Upper lobe of left lung (tissue), 6 donors: ENCODE data around the gene COBLL1. TPM values are rescaled to one million over a fixed set of nuclear protein-coding genes. Genes with fewer than 3 reads are reported as not detected.

ENCODE experiments used
- ATAC-seq, 2 donors: fragments of 200-7000 bp; cut with Tn5 transposase; one replicate each; pipeline ENCODE4 v1.9.1; 2022; ENCODE audit warnings: mild to moderate bottlenecking in 2 of 2, moderate library complexity in 2 of 2; ENCODE audit not compliant: low FRiP score in 2 of 2
- DNase-seq, 2 donors: peaks; one replicate each; pipeline ENCODE4 v3.0.0-alpha.2; 2019 to 2020
- H3K27ac ChIP-seq, 4 donors: fragments of 200-600 bp; sonication (generic); one replicate each; pipeline ENCODE4 v1.5.1; 2016 to 2019
- H3K27me3 ChIP-seq, 4 donors: fragments of 200-600 bp; sonication (generic); one replicate each; pipeline ENCODE4 v1.5.1; 2017 to 2019
- H3K36me3 ChIP-seq, 4 donors: fragments of 200-600 bp; sonication (generic); one replicate each; pipeline ENCODE4 v1.5.1; 2016 to 2019
- H3K4me1 ChIP-seq, 4 donors: fragments of 200-600 bp; sonication (generic); one replicate each; pipeline ENCODE4 v1.5.1; 2018 to 2019
- H3K4me3 ChIP-seq, 4 donors: fragments of 200-600 bp; sonication (generic); one replicate each; pipeline ENCODE4 v1.5.1; 2017 to 2019; ENCODE audit warnings: mild to moderate bottlenecking in 2 of 4, moderate library complexity in 1 of 4
- H3K9me3 ChIP-seq, 4 donors: fragments of 200-600 bp; sonication (generic); one replicate each; pipeline ENCODE4 v1.5.1; 2018 to 2019
- EP300 ChIP-seq, 4 donors: sonication (generic); formaldehyde crosslinking; IDR thresholded peaks; one replicate each; pipeline ENCODE4 v1.5.1; 2017; ENCODE audit warnings: antibody characterized with exemption in 4 of 4, control low read depth in 2 of 4
- POLR2A ChIP-seq, 4 donors: fragments of 450-650 bp; IDR thresholded peaks; one replicate each; pipeline ENCODE4 v1.5.1; 2016 to 2017; ENCODE audit warnings: antibody characterized with exemption in 4 of 4, mild to moderate bottlenecking in 2 of 4
- POLR2AphosphoS5 ChIP-seq, 2 donors: sonication (generic); formaldehyde crosslinking; IDR thresholded peaks; one replicate each; pipeline ENCODE4 v1.5.1; 2017; ENCODE audit warnings: antibody characterized with exemption in 2 of 2
- WGBS, 2 donors: methylation state at CpG; one replicate each; pipeline ENCODE4 v1.1.5; 2017 to 2018; 5-methylcytosine and 5-hydroxymethylcytosine counted together
- total RNA-seq, 6 donors: library from RNA; depleted of rRNA in 4 of 6; stranded (reverse); fragments of >200 nt in 4 of 6; gene quantifications; one replicate each; pipeline versions ENCODE4 v1.1.0 to v1.2.1, GENCODE V29; 2016 to 2021
- TF ChIP-seq, protein P1 (sequence below), 6 experiments: fragments of 450-650 bp in 4 of 6; fragments of 200-600 bp in 2 of 6; sonication (generic) in 2 of 6; IDR thresholded peaks; one replicate each; pipeline ENCODE4 v1.5.1; 2016 to 2019; ENCODE audit warnings: antibody characterized with exemption in 6 of 6
- donor health status: DM: no; HTN: no; CAD: no; lungs with moderate emphysema.
- donor health status: DM: no; HTN: yes; CAD: no; lungs with severe emphysema.

The COBLL1 gene
- total RNA-seq, 6 donors from 2014 or later, result 64.3 to 128 (median 90.1) TPM

GRCh38 chr2:164705412-164706167 lies 136.0 kb downstream of the COBLL1 start:
- no peak overlapping the region for H3K27ac ChIP-seq
- H3K4me1 ChIP-seq, result peaks cover 0 to under 1% (median 0%) of the 10 kb centered on the region in 4 donors
- H3K9me3 ChIP-seq, result no peaks in the 10 kb centered on the region
- no peak for DNase-seq
- ATAC-seq, result no peak
- peaks cover 0 to 16% (median 3%) of the 10 kb centered on the region in 4 donors for H3K36me3 ChIP-seq
- H3K27me3 ChIP-seq, result no peaks in the 10 kb centered on the region
- no peak overlapping the region for H3K4me3 ChIP-seq
- TF ChIP-seq EP300 (IDR thresholded peaks at IDR 0.05), result no peak
- no peak for TF ChIP-seq POLR2A (IDR thresholded peaks at IDR 0.05)
- no peak for TF ChIP-seq POLR2AphosphoS5 (IDR thresholded peaks at IDR 0.05)
- TF ChIP-seq, protein P1, sequence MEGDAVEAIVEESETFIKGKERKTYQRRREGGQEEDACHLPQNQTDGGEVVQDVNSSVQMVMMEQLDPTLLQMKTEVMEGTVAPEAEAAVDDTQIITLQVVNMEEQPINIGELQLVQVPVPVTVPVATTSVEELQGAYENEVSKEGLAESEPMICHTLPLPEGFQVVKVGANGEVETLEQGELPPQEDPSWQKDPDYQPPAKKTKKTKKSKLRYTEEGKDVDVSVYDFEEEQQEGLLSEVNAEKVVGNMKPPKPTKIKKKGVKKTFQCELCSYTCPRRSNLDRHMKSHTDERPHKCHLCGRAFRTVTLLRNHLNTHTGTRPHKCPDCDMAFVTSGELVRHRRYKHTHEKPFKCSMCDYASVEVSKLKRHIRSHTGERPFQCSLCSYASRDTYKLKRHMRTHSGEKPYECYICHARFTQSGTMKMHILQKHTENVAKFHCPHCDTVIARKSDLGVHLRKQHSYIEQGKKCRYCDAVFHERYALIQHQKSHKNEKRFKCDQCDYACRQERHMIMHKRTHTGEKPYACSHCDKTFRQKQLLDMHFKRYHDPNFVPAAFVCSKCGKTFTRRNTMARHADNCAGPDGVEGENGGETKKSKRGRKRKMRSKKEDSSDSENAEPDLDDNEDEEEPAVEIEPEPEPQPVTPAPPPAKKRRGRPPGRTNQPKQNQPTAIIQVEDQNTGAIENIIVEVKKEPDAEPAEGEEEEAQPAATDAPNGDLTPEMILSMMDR (IDR thresholded peaks at IDR 0.05), result no peak
- 86 to 87% methylated on average over 12 of the region's 12 CpGs for WGBS, 2 donors

DNA sequence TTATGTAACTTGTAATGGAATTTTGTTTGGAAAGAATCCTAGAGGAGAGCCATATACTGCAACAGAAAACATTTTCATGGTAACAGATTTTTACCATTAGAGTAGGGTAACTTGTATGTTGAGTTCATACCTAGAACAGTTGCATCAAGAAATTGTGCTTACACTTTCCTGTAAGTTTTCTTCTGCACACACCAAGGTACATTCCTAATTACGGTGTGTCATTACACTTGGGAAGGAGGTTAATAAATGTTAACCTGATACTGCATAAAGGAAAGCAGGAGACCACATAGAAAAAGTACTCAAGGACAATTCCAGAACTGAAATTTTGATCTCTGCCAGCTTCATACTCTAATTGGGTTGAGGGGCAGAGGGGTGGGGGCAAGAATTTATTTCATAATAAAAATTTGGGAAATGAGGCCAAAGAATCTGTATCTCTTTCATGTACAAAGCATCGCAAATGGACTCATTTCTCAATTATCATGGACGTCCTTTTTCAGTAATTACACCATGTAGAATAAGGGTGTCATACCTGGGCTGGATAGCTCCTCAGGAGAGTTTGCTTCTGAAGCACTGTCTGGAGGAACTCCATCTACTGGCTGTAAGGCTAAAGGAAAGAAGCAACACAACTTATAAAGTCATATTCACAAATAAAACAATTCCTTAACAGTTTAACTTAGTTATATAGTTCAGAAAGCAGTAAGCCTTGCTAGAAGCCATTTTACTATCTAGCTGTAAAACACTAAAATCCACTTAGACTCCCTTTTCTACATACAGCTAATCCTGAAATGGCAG lies 137.5 kb downstream of the COBLL1 start:
- WGBS, 2 donors, result 70 to 80% methylated on average over 3 of the region's 3 CpGs
- Histone ChIP-seq H3K27me3 (no peaks in the 10 kb centered on the region), H3K27ac (no peak overlapping the region), H3K36me3 (peaks cover 0 to 25% (median 3%) of the 10 kb centered on the region in 4 donors), H3K4me1 (no peaks in the 10 kb centered on the region), H3K9me3 (no peaks in the 10 kb centered on the region), H3K4me3 (no peak overlapping the region)
- no peak for DNase-seq
- TF ChIP-seq POLR2AphosphoS5 (IDR thresholded peaks at IDR 0.05) (no peak), EP300 (IDR thresholded peaks at IDR 0.05) (no peak), POLR2A (IDR thresholded peaks at IDR 0.05) (no peak)
- TF ChIP-seq, protein P1 (IDR thresholded peaks at IDR 0.05), result no peak
- ATAC-seq, result peak in 1 of 2 donors; percentile 34

DNA sequence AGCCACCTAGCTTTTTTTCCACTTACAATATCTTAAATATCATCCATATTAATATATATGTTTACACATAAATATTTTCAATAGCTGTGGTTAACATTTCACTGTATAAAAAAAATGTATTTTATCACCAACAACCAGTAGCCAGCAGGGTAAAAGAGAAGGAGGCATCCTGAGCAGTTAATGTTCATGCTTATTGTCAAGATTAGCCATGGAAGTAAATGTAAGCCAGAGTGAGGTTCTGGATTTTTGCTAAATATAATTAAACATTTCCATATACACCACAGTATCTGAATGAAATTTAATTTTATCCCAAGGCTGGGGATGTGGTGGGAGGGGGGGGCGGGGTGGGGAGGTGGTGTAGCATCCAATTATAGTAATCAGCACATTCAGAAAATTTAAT lies 140.1 kb downstream of the COBLL1 start:
- Histone ChIP-seq H3K9me3 (no peaks in the 10 kb centered on the region), H3K4me1 (peaks cover 0 to 4% (median 0%) of the 10 kb centered on the region in 4 donors), H3K4me3 (no peak overlapping the region), H3K27me3 (no peaks in the 10 kb centered on the region), H3K36me3 (peaks cover 0 to 31% (median 3%) of the 10 kb centered on the region in 4 donors), H3K27ac (no peak overlapping the region)
- ATAC-seq, result no peak
- TF ChIP-seq EP300 (IDR thresholded peaks at IDR 0.05), result no peak
- TF ChIP-seq POLR2A (IDR thresholded peaks at IDR 0.05), result no peak
- TF ChIP-seq, protein P1 (IDR thresholded peaks at IDR 0.05), result no peak
- no peak for TF ChIP-seq POLR2AphosphoS5 (IDR thresholded peaks at IDR 0.05)
- 83 to 84% methylated on average over 1 of the region's 1 CpG for WGBS, 2 donors
- no peak for DNase-seq

DNA sequence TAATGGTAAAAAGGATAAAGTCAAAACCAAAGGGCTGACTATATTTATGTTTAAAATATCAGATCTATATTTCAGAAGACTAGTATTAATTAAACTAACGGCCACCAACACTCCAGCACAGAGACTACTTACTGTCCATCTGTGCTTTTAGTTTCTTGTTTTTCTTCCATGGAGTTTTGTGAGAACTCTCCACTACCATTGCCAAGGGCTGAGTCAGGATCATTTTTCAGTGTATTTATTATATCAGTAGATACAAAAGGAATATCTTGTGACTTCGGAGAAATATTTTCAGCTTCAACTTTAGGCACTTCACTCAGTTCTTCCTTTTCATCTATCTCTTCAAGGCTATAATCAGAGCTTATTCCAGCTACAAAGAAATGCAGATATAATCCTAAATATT lies 141.2 kb downstream of the COBLL1 start:
- Histone ChIP-seq H3K27ac (no peak overlapping the region), H3K4me3 (no peak overlapping the region), H3K27me3 (no peaks in the 10 kb centered on the region), H3K36me3 (peaks cover under 1 to 35% (median 4%) of the 10 kb centered on the region in 4 donors), H3K4me1 (peaks cover 0 to 4% (median 0%) of the 10 kb centered on the region in 4 donors), H3K9me3 (no peaks in the 10 kb centered on the region)
- ATAC-seq (no peak), DNase-seq (no peak)
- 85 to 86% methylated on average over 2 of the region's 2 CpGs for WGBS, 2 donors
- TF ChIP-seq, protein P1 (IDR thresholded peaks at IDR 0.05), result no peak
- TF ChIP-seq POLR2A (IDR thresholded peaks at IDR 0.05), result no peak
